NT2/D1 (cell line): ENCODE data around the gene CLASP1.

ENCODE experiments used
- SUZ12 ChIP-seq: IDR thresholded peaks from 2 replicates; pipeline ENCODE4 v1.6.1; 2011; ENCODE audit not compliant: insufficient read length, insufficient read depth; ENCODE audit errors: extremely low read depth
- ZNF274 ChIP-seq: IDR thresholded peaks from 2 replicates; pipeline ENCODE4 v1.6.1; 2011; ENCODE audit warnings: mild to moderate bottlenecking, low read depth, low read length

DNA sequence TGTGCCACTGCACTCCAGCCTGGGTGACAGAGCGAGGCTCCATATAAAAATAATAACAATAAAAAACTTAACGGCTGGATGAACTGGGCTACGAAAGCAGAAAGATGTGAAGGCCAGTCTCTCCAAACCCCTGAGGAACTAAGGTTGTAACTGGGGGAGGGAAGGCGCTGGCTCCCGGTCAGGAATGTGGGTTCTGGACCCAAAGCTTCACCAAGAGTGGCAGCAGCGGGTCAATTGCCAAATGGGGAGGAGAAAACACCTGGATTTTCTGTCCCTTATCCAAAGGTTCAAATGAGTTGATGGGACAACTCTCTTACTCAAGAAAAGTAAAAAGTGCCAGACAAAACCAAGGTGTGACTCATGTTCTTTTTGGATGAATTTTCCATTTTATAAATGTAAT is 304.2 kb downstream of the CLASP1 start:
- no peak for TF ChIP-seq ZNF274
- no peak for TF ChIP-seq SUZ12
